Measurements from ENCODE around the gene ULK3.

Gene ULK3

DNA sequence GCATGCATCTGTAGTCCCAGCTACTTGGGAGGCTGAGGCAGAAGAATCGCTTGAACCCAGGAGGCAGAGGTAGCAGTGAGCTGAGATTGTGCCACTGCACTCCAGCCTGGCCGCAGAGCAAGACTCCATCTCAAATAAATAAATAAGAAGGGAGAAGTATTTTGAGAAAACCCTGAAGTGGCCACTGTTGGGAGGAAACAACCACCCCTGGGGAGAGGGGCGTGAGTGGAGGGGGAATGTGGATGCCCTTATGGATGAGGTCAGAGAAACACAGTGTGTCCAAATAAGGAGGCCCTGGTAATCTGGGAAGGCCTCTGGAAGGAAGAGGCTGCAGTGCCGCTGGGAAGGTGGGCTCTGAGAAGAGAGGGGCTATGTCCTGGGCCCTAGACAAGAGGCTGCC lies 20.7 kb downstream of the ULK3 start:
- no peak for DNase-seq (ENCODE audit: low spot score)

DNA sequence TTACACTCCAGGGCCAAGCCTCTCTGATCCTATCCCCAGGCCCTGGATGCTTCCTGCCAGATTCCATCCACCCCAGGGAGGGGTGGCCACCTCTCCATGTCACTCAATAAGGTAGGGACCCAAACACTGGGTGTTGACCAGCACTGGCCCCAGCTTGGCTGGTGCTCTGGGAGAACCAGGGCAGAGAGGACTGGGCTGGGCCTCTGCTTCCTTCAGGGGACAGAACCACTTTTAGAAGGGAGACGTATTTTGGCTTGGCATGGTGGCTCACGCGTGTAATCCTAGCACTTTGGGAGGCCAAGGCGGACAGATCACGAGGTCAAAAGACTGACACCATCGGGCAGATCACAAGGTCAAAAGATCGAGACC lies 21.2 kb downstream of the ULK3 start:
- no peak for DNase-seq (ENCODE audit: low spot score)

DNA sequence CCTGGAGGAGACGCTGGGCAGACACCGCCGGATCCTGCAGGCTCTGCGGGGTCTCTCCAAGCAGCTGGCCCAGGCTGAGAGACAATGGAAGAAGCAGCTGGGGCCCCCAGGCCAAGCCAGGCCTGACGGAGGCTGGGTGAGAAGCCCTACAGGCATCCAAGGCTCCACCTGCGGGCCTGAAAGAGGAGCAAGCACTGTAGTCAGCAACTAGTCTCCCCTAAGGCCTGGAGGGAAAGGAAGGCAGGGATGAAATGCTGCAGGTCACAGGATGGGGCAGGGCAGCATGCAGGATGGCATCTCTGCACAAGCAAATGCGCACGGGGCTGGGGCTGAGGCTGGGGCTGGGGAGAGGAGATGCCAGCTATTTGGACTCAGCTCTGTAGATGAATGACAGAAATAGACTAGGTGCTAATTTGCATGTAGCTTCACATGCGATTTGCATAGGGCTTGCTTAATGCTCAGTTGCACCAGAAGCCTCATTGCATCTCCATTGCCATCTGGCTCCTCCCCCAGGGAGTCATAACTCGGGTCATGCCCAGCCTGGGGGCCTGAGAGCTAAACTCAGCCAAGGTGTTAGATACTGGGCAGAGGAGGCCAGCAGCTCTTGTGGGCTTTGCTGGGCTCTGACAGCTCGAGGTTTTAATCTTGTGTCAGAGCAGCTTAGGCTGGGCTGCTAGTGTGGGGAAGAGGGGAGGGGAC lies 21.7 kb downstream of the ULK3 start:
- DNase-seq (ENCODE audit: low spot score), result no peak

DNA sequence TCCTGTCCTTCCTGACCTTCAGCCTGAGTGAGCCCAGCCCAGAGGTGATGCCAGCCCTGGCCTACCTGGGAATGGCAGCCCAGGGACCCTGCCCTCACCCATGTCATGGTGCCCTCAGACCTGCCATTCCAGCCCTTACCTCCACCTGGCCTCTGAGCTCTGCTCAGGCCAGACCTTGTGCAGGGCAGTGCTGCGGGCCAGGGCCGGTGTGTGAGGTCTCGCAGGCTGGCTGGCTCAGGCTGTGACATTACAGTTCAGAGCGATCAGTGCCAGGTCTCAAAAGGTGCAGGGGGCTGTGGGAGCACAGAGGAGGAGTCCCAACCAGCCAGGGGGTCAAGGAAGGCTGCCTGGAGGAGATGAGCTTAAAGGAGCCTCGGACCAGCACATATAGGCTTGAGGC lies 22.9 kb downstream of the ULK3 start:
- DNase-seq (ENCODE audit: low spot score), result no peak

DNA sequence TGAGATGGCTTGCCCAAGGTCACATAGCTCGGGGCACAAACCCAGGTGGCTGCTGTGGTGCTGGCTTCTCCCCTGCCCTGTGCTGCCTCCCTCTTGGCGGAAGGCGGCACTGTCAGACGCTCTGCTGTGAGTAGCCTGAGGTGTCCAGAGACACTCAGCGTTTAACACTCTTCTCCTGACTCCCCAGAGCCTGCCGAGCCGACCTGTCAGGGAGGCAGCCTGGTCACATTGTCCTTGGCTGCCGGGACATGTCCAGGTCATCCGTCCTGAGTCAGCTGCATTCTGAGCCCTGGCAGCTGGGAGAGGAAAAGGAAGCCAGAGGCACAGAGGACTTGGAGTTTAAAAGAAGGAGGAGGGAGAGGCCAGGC lies 25.6 kb downstream of the ULK3 start:
- DNase-seq (ENCODE audit: low spot score), result peak; percentile 71

DNA sequence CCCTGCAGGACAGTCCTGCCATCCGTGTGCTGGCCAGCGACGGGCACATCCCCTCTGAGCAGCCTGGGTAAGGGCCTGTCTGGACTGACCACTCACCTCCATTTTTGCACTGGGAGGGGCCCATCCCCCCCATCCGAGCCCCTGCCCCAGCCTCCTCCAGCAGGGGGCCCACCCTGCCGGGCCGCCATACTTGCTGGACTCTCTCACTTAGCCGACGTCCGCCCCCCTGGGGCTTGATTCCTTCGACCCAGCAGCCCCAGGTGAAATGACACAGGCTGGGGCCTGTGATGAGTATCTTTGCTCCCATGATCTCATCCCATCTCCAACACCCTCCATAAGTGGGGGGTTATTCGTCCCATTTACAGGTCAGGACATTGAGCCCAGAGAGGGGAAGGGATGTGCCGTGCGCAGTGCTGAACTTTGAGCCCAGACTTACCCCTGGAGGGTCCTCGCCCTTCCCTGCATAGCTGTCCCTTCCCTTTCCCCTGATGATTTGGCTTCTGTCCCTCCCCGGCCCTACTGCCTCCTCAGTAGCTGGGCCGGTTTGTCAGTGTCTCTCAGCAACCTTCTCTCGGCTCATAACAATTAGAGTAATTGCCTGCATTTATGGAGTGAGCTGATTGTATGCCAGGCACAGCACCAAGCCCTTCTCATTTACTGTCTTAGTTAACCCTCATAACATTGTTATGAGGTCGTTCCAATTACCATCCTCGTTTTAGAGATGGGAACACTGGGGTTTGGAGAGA lies 26.2 kb downstream of the ULK3 start:
- DNase-seq (ENCODE audit: low spot score), result no peak

DNA sequence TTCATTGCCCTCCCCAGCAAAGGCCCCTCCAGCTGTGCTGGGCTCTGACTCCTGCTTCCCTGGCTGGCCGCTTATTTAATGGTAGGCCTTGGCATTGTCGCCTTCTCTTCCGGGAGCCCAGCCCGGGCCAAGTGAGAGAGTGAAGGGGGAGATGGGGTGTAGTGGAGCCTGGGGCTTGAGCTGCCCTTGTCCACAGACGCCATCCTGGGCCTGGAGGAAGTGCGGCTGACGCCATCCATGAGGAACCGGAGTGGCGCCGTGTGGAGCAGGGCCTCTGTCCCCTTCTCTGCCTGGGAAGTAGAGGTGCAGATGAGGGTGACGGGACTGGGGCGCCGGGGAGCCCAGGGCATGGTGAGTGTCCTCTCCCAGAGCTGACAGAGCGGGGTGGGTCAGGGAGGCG lies 27.0 kb downstream of the ULK3 start:
- no peak for DNase-seq (ENCODE audit: low spot score)

DNA sequence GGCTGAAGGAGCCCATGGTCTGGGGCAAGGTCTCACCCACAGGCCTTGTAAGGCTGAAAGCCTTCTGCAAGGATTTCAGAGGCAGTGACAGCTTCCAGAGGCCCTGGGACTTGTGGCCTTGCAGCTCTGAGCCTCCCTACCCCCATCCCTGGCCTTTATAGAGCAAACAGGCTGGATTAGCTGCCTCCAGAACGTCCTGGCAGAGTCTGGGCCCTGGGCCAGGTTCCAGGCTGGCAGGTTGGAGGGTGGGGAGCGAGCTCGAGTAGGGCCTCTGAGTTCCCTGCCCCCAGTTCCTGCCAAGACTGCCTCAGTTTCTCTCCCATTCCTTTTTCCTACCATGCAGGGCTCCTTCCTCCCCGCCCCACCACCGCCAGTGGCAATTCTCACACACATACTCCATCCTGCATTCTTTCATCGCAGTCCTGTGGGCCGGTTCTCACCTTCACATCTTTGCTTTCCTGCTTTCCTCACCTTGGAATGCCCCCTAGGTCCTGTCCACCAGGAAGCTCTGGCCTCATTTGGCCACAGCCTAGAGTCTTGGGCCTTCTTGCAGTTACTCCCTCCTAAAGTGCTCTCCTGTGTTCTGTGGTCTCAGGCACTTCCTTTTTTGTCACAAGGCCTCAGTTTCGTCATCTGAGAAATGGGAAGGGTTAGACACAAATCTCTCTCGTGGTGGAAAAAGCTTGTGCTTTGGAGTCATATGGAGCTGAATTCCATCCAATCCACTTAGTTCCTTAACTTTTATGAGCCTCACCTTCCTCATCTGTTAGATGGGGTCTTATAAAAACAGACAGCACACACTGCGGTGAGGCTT lies 27.6 kb downstream of the ULK3 start:
- no peak for DNase-seq (ENCODE audit: low spot score)

DNA sequence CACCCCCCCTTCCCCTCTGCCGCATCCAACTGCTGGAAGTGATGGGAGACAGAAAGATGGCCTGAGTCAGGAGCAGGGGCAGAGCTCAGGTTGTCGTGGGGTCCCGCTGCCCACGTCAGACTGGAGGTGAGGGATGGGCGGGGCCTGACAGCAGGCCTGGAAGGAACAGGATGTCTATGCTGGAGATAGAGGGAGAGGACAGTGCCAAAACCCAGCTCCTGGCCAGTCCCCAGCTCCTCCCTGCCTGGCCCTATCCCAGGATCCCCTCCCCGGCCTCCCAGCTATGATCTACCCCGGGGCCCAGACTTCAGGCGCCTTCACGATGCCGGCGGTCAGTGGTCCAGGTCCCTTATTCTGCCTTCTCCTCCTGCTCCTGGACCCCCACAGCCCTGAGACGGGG lies 30.4 kb downstream of the ULK3 start, which contains the start of gene LMAN1L:
Gene LMAN1L (plus strand): TSS at position 303 of the 400 bp plus-strand sequence. CDS start 20 bp downstream, at position 323.
- no peak for DNase-seq (ENCODE audit: low spot score)

DNA sequence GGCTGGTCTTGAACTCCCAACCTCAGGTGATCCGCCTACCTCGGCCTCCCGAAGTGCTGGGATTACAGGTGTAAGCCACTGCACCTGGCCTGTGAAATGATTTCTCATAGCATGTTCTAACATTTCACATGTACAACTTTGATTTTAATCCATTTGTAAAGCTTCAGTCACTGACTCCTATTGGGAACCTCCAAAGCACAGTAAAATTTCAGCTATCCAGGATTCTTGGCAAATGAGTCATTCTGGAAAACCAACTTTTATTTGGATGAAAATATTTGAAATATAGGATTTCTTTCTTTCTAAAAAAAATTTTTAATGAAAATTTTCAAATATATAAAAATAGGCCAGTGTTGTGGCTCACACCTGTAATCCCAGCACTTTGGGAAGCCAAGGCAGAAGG lies 33.0 kb downstream of the ULK3 start:
- no peak for DNase-seq (ENCODE audit: low spot score)

DNA sequence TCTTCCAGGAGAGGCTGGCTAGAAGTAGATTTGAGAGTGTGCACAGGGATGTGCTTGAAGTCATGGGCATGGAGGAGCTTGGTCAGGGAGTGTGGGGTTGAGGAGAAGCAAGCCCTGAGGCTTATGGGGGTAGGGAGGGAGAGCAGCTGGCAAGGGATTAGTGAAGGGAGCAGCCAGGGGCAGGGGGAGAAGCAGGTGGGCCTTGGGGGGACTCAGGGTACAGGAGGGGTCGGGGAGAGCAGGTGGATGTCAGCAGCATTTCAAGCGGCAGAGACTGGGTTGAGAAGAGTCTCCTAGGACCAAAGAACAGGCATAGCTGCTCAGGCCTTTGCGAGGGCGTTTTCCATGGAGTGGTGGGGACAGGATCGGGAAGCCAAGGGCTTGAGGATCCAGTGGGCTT lies 33.7 kb downstream of the ULK3 start:
- DNase-seq (ENCODE audit: low spot score), result no peak

DNA sequence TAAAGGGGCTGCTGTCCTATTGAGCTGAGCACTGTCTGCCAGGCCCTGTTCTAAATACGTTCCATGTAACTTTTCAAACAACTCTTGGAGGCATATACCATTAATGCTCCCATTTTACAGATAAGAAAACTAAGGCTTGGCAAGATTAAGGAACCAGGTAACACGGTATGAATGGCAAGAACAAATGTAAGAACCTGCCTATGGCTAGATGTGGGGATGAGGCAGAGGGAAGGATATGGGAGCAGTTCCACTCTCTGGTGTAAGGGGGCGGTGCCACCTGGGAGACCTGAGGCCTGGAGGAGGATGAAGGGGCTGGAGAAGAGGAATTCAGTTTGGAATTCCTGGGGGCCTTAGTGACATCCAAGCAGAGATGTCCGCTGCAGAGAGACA lies 34.1 kb downstream of the ULK3 start:
- no peak for DNase-seq (ENCODE audit: low spot score)

DNA sequence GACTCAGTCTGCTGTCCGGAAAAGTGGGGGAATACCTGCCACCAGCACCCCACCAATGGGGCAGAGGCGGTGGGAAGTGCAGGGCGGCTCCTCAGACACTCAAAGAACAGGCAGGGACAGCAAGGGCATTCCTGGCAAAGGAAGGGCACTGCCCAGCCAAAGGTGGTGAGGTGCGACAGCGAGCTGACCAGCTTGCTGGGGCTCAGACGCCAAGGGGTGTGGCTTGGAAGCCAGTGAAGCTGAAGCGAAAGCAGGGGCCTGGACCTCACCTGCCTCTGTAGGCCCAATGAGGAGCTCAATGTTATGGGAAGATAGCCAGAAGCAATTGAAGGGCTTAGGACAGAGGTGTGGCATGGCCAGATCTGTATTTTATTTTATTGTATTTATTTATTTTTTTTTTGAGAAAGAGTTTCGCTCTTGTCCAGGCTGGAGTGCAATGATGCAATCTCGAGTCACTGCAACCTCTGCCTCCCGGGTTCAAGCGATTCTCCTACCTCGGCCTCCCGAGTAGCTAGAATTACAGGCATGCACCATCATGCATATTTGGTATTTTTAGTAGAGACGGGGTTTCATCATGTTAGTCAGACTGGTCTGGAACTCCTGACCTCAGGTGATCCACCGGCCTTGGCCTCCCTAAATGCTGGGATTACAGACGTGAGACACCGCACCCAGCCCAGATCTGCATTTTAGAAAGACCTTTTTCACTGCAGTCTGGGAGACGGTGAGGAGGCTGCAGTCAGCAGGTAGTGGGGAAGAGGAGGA lies 34.7 kb downstream of the ULK3 start:
- no peak for DNase-seq (ENCODE audit: low spot score)

DNA sequence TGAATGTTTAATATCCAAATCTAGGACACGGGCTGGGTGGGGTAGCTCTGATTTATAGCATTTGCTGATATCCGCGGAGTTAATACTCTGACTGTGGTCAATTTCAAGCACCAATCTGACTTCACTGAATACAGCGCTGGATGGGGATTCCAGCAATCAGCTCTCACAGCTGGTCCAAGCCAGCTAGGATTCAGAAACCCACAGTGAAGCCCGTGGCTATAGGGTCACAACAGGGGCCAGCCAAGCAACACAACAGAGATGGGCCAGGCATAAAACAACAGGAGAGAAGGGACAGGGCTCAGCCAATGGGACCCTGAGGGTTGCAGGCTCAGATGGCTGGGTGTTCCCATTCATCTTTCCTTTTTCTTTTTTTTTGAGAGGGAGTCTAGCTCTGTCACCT lies 35.7 kb downstream of the ULK3 start:
- DNase-seq (ENCODE audit: low spot score), result no peak

DNA sequence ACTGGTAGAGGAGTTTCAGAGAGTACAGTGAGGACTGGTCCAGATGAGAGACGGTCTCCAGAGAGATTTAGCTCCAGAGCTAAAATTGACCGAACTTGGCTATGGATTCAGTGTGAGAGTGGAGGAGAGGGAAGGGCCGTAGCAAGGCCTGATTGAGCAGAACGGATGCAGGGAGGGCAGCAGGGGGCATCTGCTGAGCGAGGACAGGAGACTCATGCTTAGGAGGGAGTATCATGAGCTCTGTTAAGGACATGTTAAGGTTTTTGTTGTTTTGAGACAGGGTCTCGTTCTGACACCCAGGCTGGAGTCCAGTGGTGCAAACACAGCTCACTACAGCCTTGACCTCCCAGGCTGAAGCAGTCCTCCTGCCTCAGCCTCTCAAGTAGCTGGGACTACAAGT lies 38.0 kb downstream of the ULK3 start:
- DNase-seq (ENCODE audit: low spot score), result no peak

DNA sequence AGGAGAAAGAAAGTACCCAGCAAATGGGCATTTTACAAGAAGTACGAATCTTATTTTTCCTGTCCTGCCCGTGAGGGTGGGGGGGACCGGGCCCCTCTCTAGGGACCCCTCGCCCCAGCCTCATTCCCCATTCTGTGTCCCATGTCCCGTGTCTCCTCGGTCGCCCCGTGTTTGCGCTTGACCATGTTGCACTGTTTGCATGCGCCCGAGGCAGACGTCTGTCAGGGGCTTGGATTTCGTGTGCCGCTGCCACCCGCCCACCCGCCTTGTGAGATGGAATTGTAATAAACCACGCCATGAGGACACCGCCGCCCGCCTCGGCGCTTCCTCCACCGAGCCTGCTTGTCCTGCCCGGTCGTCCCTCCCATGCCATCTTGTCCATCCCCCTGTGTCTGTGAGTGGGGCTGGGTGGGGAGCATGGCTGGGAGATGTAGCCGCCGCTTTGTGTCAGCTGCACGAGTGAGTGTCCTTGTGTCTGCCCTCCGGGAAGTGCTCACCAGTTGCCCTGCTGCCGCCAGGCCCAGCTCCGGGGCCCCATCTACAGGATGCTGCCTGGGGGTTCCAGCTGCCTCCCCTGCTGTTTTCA lies 40.0 kb downstream of the ULK3 start:
- DNase-seq (ENCODE audit: low spot score), result no peak

DNA sequence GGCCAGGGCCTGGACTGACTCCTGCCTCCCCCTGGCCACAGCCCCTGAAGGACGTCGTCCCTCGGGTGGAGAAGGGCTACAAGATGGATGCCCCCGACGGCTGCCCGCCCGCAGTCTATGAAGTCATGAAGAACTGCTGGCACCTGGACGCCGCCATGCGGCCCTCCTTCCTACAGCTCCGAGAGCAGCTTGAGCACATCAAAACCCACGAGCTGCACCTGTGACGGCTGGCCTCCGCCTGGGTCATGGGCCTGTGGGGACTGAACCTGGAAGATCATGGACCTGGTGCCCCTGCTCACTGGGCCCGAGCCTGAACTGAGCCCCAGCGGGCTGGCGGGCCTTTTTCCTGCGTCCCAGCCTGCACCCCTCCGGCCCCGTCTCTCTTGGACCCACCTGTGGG lies 40.7 kb downstream of the ULK3 start:
- no peak for DNase-seq (ENCODE audit: low spot score)

DNA sequence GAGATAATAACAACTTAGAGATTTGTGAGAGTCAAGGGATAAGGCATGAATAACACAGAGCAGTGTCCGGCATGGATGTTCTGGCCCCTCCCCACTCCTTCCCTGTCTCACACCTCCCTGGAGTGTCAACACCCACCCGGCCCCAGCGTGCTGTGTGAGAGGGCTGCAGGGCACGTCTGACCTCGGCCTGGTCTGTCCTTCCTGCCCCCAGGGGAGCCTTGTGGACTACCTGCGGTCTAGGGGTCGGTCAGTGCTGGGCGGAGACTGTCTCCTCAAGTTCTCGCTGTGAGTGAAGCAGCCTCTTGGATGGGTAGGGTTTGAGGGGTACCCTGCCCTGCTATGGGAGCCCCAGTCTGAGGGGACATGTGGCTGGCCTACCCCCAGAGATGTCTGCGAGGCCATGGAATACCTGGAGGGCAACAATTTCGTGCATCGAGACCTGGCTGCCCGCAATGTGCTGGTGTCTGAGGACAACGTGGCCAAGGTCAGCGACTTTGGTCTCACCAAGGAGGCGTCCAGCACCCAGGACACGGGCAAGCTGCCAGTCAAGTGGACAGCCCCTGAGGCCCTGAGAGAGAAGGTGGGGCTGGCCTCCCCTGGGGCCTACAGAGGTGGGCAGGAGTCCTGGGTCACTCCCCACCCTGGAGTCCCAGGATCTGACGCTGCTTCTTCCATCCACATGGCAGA lies 41.5 kb downstream of the ULK3 start:
- no peak for DNase-seq (ENCODE audit: low spot score)

DNA sequence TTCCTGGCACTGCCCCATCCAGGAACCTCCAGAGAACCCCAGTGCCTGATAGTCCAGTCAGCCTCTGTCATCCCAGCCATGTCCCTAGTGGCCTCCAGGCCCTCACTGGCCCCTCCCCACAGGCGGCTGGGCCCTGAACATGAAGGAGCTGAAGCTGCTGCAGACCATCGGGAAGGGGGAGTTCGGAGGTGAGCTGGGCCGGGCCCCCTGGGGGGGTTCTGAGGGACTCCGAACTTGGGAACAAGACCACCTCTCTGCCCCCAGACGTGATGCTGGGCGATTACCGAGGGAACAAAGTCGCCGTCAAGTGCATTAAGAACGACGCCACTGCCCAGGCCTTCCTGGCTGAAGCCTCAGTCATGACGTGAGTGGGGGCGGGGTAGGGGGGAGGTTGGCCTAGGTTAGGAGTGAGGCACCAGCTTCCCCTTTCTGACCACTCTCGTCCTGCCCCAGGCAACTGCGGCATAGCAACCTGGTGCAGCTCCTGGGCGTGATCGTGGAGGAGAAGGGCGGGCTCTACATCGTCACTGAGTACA lies 42.3 kb downstream of the ULK3 start:
- no peak for DNase-seq (ENCODE audit: low spot score)

DNA sequence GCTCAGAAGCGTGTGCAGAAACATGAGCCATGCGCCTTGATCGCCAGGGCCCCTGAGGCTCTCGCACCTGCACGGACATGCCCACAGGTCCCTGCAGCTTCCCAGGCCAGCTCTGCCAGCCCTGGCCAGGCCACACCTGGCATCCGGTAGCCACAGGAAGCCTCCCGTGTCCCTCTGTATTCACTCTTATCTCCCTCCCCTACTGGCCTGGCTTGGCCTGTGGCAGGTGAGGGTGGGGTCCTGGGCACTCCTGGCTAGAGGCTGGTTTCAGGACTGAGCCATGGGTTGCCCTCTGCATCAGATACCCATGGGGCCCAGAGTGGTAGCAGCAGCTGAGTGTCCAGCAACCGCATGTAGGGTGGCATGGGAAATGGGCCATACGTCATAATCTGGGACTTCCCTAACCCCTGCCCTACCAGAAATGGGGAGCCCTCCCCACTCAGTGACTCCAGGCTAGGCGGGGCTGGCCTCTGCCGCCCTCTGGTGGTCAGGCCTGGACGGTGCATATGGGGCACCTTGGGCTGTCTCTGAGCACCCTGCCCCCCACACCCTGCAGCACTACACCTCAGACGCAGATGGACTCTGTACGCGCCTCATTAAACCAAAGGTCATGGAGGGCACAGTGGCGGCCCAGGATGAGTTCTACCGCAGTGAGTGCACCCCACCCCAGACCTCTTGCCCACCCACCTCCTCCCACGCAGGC lies 42.9 kb downstream of the ULK3 start:
- DNase-seq (ENCODE audit: low spot score), result peak; percentile 98

Measured in HuH-7.5 (cell line).